Skeletal muscle tissue (tissue), 4 donors: ENCODE data around the gene ZCCHC8. TPM values are rescaled to one million over a fixed set of nuclear protein-coding genes. Genes with fewer than 3 reads are reported as not detected.
"Not testable (repeated sequence)": the region's sequence is repeated elsewhere in the genome, so short reads cannot be mapped to it uniquely, and the experiment has no call there.

Experiments used
- H3K27ac ChIP-seq: one replicate; pipeline ENCODE4 v1.7.0; 2013; ENCODE audit warnings: mild to moderate bottlenecking, low read depth, low read length, inconsistent platforms
- H3K27me3 ChIP-seq, 3 donors: one replicate each; pipeline ENCODE4 v1.7.0; 2013; ENCODE audit warnings: low read length in 3 of 3; ENCODE audit not compliant: control insufficient read depth in 3 of 3, insufficient read depth in 3 of 3
- H3K36me3 ChIP-seq, 3 donors: one replicate each; pipeline ENCODE4 v1.7.0; 2013; ENCODE audit warnings: low read length in 3 of 3; ENCODE audit not compliant: control insufficient read depth in 3 of 3, insufficient read depth in 3 of 3
- H3K4me1 ChIP-seq, 3 donors: one replicate each; pipeline ENCODE4 v1.7.0; 2013; ENCODE audit warnings: low read length in 3 of 3, mild to moderate bottlenecking in 3 of 3; ENCODE audit not compliant: control insufficient read depth in 3 of 3, insufficient read depth in 3 of 3
- H3K4me3 ChIP-seq, 3 donors: one replicate each; pipeline ENCODE4 v1.7.0; 2013; ENCODE audit warnings: low read length in 3 of 3
- H3K9ac ChIP-seq, 3 donors: one replicate each; pipeline ENCODE4 v1.7.0; 2013; ENCODE audit warnings: low read length in 3 of 3, mild to moderate bottlenecking in 3 of 3, moderate library complexity in 2 of 3, low read depth in 1 of 3
- H3K9me3 ChIP-seq, 3 donors: one replicate each; pipeline ENCODE4 v1.7.0; 2013; ENCODE audit warnings: low read length in 3 of 3; ENCODE audit not compliant: control insufficient read depth in 3 of 3
- total RNA-seq: library from RNA; depleted of rRNA; stranded (reverse); fragments of >200 nt; gene quantifications from one replicate; pipeline ENCODE4 v1.2.3, GENCODE V29; 2014
- donor health status: Osteomylitis.

ZCCHC8 gene
- total RNA-seq, 1 donor from 2014 or later, result 23.5 TPM

- H3K27ac ChIP-seq, result no peak overlapping the region
- H3K36me3 ChIP-seq, result peaks cover 77 to 80% (median 78%) of the 10 kb centered on the region in 3 donors
- no peaks in the 10 kb centered on the region for H3K9me3 ChIP-seq
- no peaks in the 10 kb centered on the region for H3K27me3 ChIP-seq
- no peak overlapping the region for H3K4me3 ChIP-seq
- H3K4me1 ChIP-seq, result no peaks in the 10 kb centered on the region
- H3K9ac ChIP-seq, result no peak overlapping the region
Observed at GRCh38 chr12:122513660-122514059, 12.9 kb upstream of the ZCCHC8 start.

- not testable (repeated sequence) for H3K9ac ChIP-seq, H3K27ac ChIP-seq, H3K9me3 ChIP-seq, H3K27me3 ChIP-seq, H3K4me3 ChIP-seq, H3K4me1 ChIP-seq
- peaks cover 76 to 81% (median 79%) of the 10 kb centered on the region in 3 donors for H3K36me3 ChIP-seq
Observed at GRCh38 chr12:122513028-122513427, 12.3 kb upstream of the ZCCHC8 start.

GRCh38 chr12:122508163-122508562, 7.4 kb upstream of the ZCCHC8 start:
- no peak overlapping the region for H3K27ac ChIP-seq
- no peaks in the 10 kb centered on the region for H3K27me3 ChIP-seq
- no peaks in the 10 kb centered on the region for H3K4me1 ChIP-seq
- H3K36me3 ChIP-seq, result peaks cover 77 to 85% (median 81%) of the 10 kb centered on the region in 3 donors
- no peaks in the 10 kb centered on the region for H3K9me3 ChIP-seq
- H3K4me3 ChIP-seq, result no peak overlapping the region
- H3K9ac ChIP-seq, result no peak overlapping the region

GRCh38 chr12:122506393-122506938, 5.7 kb upstream of the ZCCHC8 start:
- H3K4me3 ChIP-seq, result no peak overlapping the region
- H3K4me1 ChIP-seq, result peaks cover 0 to 2% (median 0%) of the 10 kb centered on the region in 3 donors
- H3K27me3 ChIP-seq, result no peaks in the 10 kb centered on the region
- H3K36me3 ChIP-seq, result peaks cover 66 to 80% (median 73%) of the 10 kb centered on the region in 3 donors
- no peak overlapping the region for H3K9ac ChIP-seq
- H3K9me3 ChIP-seq, result no peaks in the 10 kb centered on the region
- H3K27ac ChIP-seq, result no peak overlapping the region

GRCh38 chr12:122505419-122506051, 4.8 kb upstream of the ZCCHC8 start:
- Histone ChIP-seq H3K4me3 (no peak overlapping the region), H3K27me3 (no peaks in the 10 kb centered on the region), H3K36me3 (peaks cover 59 to 72% (median 69%) of the 10 kb centered on the region in 3 donors)

GRCh38 chr12:122503783-122504590, 3.3 kb upstream of the ZCCHC8 start:
- H3K27me3 ChIP-seq, result no peaks in the 10 kb centered on the region
- H3K4me1 ChIP-seq, result peaks cover 9 to 10% (median 10%) of the 10 kb centered on the region in 3 donors
- no peaks in the 10 kb centered on the region for H3K9me3 ChIP-seq
- no peak overlapping the region for H3K9ac ChIP-seq
- no peak overlapping the region for H3K4me3 ChIP-seq
- H3K36me3 ChIP-seq, result peaks cover 44 to 58% (median 53%) of the 10 kb centered on the region in 3 donors
- no peak overlapping the region for H3K27ac ChIP-seq

More at GRCh38 chr12:122505419-122506051, 4.8 kb upstream of the ZCCHC8 start:
- H3K9ac ChIP-seq, result no peak overlapping the region
- H3K27ac ChIP-seq, result no peak overlapping the region
- peaks cover 5 to 7% (median 6%) of the 10 kb centered on the region in 3 donors for H3K4me1 ChIP-seq
- H3K9me3 ChIP-seq, result no peaks in the 10 kb centered on the region

- no peak overlapping the region for H3K27ac ChIP-seq
- H3K27me3 ChIP-seq, result no peaks in the 10 kb centered on the region
- H3K4me3 ChIP-seq, result no peak overlapping the region
- H3K9me3 ChIP-seq, result no peaks in the 10 kb centered on the region
- no peak overlapping the region for H3K9ac ChIP-seq
- H3K4me1 ChIP-seq, result peaks cover 9 to 15% (median 11%) of the 10 kb centered on the region in 3 donors
- H3K36me3 ChIP-seq, result peaks cover 42 to 52% (median 46%) of the 10 kb centered on the region in 3 donors
Observed at GRCh38 chr12:122503147-122503751, 2.5 kb upstream of the ZCCHC8 start.

- Histone ChIP-seq H3K27ac (peak overlapping the region; percentile 99), H3K27me3 (no peaks in the 10 kb centered on the region), H3K36me3 (peaks cover 30 to 35% (median 30%) of the 10 kb centered on the region in 3 donors), H3K9me3 (no peaks in the 10 kb centered on the region), H3K4me3 (peak overlapping the region; percentile 84 to 96 (median 96)), H3K4me1 (peaks cover 12 to 15% (median 14%) of the 10 kb centered on the region in 3 donors), H3K9ac (peak overlapping the region; percentile 13 to 100 (median 14))
Observed at GRCh38 chr12:122501489-122501989, 807 bp upstream of the ZCCHC8 start.

- H3K4me1 ChIP-seq, result peaks cover 12 to 15% (median 14%) of the 10 kb centered on the region in 3 donors
- peaks cover 20 to 26% (median 22%) of the 10 kb centered on the region in 3 donors for H3K36me3 ChIP-seq
- no peaks in the 10 kb centered on the region for H3K9me3 ChIP-seq
- peak overlapping the region; percentile 92 to 100 (median 99) for H3K9ac ChIP-seq
- H3K27ac ChIP-seq, result peak overlapping the region; percentile 99
- H3K27me3 ChIP-seq, result no peaks in the 10 kb centered on the region
- H3K4me3 ChIP-seq, result peak overlapping the region; percentile 84 to 96 (median 96)
Observed at GRCh38 chr12:122499991-122500684, 594 bp downstream of the ZCCHC8 start.
